Activated naive CD8-positive, alpha-beta T cell treated with anti-CD3 and anti-CD28 coated beads, Interleukin-2, amount 10 ng/mL, durations not matched to agents 7 days and 5 days (primary cell): Measurements from ENCODE around the gene BMPER. TPM values are rescaled to one million over a fixed set of nuclear protein-coding genes. Genes with fewer than 3 reads are reported as not detected.
A peak's percentile ranks its signal among the peaks of the same experiment; 100 is the strongest.

Source experiments
- ATAC-seq: fragments of 150-1000 bp; cut with Tn5 transposase; one replicate; pipeline ENCODE4 v1.10.0; 2021; ENCODE audit warnings: low read depth, moderate library complexity
- POLR2A ChIA-PET: fragments of 350-600 bp; sonication (Branson Sonifier 250); formaldehyde crosslinking; loops from one replicate; lab custom pipeline; 2021; ENCODE audit warnings: antibody characterized with exemption; lab: Charles Lee
- DNase-seq: peaks from one replicate; pipeline ENCODE4 v3.0.0; 2021
- H3K27ac Mint-ChIP-seq: one replicate; pipeline ENCODE4 v1.8.0; 2022; ENCODE audit warnings: mild to moderate bottlenecking, mixed read lengths
- H3K27me3 Mint-ChIP-seq: one replicate; pipeline ENCODE4 v1.8.0; 2022; ENCODE audit warnings: mild to moderate bottlenecking, moderate library complexity, mixed read lengths
- H3K36me3 Mint-ChIP-seq: one replicate; pipeline ENCODE4 v1.8.0; 2021; ENCODE audit warnings: mild to moderate bottlenecking, mixed read lengths
- H3K4me1 Mint-ChIP-seq: one replicate; pipeline ENCODE4 v1.8.0; 2021; ENCODE audit warnings: mixed read lengths
- H3K4me3 Mint-ChIP-seq: one replicate; pipeline ENCODE4 v1.8.0; 2022; ENCODE audit warnings: mild to moderate bottlenecking, moderate library complexity, mixed read lengths
- H3K9me3 Mint-ChIP-seq: one replicate; pipeline ENCODE4 v1.8.0; 2021; ENCODE audit warnings: mixed read lengths
- total RNA-seq, 2 experiments: library from RNA; stranded (reverse); gene quantifications; one replicate each; pipeline ENCODE4 v1.2.3, GENCODE V29; 2021

BMPER gene
- total RNA-seq, 2 experiments from 2014 or later = not detected

DNA sequence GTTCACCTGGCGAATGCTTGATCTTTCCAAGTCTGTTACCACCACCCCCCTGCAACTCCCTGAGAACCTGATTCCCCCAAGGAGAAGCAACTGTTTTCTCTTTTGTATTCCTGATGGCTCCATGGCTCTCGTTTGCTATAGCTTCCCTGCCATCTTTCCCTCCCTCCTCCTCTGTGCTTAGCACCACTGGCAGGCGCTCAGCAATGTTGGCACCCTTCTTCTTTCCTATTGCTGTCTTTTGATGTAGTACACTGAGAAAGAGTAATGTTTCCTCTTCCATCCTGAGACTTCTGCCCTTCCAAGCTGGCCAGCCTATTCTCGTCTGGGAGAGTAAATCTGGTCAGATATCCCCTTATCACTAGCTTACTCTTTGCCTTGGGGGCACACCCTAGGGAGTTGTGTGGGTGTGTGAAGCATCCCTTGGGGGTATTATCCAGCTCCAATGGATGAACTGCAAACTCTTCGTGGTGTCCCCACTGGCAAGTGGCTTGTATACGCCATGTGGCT, 74.0 kb downstream of the BMPER start:
- DNase-seq = no peak

DNA sequence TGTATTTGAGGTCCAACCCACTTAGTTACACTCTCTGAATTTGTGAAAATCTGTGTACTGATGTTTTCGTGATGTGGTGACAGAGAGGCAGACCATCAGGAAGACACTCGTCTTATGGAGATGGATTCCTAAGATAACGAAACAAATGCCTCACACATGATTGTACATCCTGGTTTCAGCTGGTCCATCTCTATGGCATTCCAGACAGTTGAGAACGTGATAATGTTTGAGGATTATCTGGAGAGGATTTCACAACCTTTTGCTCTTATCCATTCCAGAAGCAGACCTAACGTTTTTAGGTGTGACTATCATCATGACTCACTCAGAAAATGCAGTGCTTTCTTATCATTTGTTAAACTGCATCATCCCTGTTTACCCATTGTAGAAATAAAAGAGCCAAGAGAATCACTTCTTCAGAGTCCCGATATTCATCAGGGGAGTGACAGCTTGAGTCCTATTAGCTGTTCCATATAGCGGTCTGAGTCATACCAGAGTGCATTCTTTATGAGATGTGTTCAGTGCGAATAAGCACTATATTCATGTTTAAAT, 74.5 kb downstream of the BMPER start:
- Mint-ChIP-seq H3K27ac (no peak overlapping the region), H3K27me3 (no peaks in the 10 kb centered on the region), H3K36me3 (no peaks in the 10 kb centered on the region), H3K9me3 (no peaks in the 10 kb centered on the region), H3K4me1 (no peaks in the 10 kb centered on the region), H3K4me3 (no peak overlapping the region)
- DNase-seq (no peak), ATAC-seq (no peak)
- POLR2A ChIA-PET = no interaction called here

More for the DNA sequence above, 74.0 kb downstream of the BMPER start:
- ATAC-seq = no peak
- no peaks in the 10 kb centered on the region for H3K27me3 Mint-ChIP-seq
- H3K9me3 Mint-ChIP-seq = no peaks in the 10 kb centered on the region
- H3K4me3 Mint-ChIP-seq = no peak overlapping the region
- H3K36me3 Mint-ChIP-seq = no peaks in the 10 kb centered on the region
- H3K27ac Mint-ChIP-seq = no peak overlapping the region
- H3K4me1 Mint-ChIP-seq = no peaks in the 10 kb centered on the region
- POLR2A ChIA-PET = no interaction called here

DNA sequence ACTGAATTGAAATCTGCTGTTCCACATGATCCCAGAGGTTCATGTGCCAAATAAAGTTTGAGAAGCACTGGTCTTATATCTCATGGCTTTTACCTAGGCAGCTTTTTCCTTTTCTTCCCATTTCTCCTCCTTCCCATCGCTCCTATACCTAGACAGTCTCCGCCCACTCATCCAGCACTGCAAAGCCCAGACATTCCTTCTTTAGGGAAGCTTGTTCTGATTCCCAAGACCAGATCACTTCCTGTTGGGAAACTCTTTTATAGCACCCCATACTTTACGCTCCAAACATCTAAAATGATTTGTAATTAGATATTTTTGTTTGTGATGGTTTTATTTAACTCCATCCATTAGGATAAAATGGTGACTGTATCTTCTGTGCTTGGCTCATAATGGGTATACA, 75.9 kb downstream of the BMPER start:
- Mint-ChIP-seq H3K9me3 (no peaks in the 10 kb centered on the region), H3K36me3 (no peaks in the 10 kb centered on the region), H3K27me3 (no peaks in the 10 kb centered on the region), H3K4me3 (no peak overlapping the region), H3K27ac (no peak overlapping the region), H3K4me1 (no peaks in the 10 kb centered on the region)
- POLR2A ChIA-PET = no interaction called here
- DNase-seq (no peak), ATAC-seq (no peak)

DNA sequence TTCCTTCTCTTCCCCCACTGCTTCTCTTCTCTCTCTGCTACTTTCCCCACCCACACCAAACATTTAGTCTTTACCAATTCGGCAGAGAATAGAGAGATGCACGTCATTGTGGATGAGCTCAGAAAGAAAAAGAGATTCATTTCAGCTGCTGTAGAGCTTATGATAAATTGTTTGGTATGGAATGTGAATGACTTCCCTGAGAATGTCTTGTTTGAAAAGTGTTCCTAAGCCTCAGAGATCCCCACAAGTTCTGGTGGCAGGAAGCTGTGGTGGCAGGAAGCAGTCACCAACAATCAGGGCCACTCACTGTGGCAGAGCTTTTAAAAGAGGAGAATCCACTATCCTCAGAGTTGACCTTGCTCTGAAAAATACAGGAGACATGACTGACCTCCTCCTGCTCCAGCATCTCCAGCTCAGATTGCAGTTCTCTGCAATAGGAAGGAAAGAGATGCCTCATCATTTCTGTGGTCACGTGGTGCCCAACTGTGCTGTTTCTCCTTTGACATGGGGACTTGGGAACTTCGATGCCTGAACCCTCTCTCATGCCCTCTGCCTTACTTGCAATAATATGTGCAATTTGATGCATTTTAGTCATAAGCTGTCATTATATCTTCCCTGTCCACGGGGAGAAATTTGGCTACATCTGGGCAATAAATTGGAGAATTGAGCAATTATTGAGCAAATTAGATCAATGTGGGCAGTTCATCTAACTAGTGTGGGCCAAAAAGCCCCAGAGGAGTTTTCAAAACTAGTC, 76.5 kb downstream of the BMPER start:
- no peaks in the 10 kb centered on the region for H3K36me3 Mint-ChIP-seq
- H3K4me3 Mint-ChIP-seq = no peak overlapping the region
- ATAC-seq (no peak), DNase-seq (no peak)
- no peaks in the 10 kb centered on the region for H3K27me3 Mint-ChIP-seq
- H3K27ac Mint-ChIP-seq = no peak overlapping the region
- H3K9me3 Mint-ChIP-seq = no peaks in the 10 kb centered on the region
- POLR2A ChIA-PET = no interaction called here
- H3K4me1 Mint-ChIP-seq = no peaks in the 10 kb centered on the region

DNA sequence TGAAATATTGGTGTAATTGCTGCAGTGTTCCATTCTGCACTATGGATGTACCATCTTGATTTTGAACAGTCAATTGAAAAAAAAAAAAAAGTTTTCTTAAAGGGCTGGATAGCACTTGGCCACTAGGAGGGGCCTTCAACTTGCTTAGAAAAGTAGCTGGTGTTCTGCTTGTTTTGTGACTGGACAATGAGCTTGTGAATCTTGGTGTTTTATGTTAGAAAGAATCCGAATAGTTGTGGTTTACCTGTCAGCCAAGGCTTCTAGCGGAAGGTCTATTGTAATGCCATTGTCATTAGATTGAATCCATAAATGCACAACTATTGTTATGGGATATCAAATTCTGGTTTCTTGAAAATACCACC, 77.1 kb downstream of the BMPER start:
- Mint-ChIP-seq H3K9me3 (no peaks in the 10 kb centered on the region), H3K36me3 (no peaks in the 10 kb centered on the region), H3K4me1 (no peaks in the 10 kb centered on the region), H3K27me3 (no peaks in the 10 kb centered on the region), H3K4me3 (no peak overlapping the region), H3K27ac (no peak overlapping the region)
- no peak for ATAC-seq
- POLR2A ChIA-PET = no interaction called here
- DNase-seq = no peak

DNA sequence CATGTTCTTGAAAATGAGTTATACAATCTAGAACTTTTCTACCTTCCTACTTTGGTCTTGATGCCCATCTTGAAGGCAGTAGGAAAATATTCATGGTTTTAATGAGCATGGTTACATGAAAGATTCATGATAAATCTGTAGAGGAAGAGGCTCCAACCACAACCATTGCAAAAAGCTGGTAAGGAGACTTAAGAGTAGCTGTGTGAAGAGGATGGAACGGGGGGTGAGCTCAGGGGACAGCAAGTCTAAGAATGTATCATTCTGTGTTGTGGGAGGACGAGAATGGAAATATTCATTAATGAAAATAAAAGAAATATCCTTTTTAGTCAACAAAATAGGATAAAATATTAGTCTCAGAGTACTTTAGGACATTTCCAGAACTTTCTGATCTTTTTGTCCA, 81.1 kb downstream of the BMPER start:
- no peak overlapping the region for H3K27ac Mint-ChIP-seq
- DNase-seq (no peak), ATAC-seq (no peak)
- H3K4me3 Mint-ChIP-seq = no peak overlapping the region
- POLR2A ChIA-PET = no interaction called here
- H3K4me1 Mint-ChIP-seq = no peaks in the 10 kb centered on the region
- peaks cover 3% of the 10 kb centered on the region for H3K9me3 Mint-ChIP-seq
- H3K36me3 Mint-ChIP-seq = no peaks in the 10 kb centered on the region
- H3K27me3 Mint-ChIP-seq = no peaks in the 10 kb centered on the region

DNA sequence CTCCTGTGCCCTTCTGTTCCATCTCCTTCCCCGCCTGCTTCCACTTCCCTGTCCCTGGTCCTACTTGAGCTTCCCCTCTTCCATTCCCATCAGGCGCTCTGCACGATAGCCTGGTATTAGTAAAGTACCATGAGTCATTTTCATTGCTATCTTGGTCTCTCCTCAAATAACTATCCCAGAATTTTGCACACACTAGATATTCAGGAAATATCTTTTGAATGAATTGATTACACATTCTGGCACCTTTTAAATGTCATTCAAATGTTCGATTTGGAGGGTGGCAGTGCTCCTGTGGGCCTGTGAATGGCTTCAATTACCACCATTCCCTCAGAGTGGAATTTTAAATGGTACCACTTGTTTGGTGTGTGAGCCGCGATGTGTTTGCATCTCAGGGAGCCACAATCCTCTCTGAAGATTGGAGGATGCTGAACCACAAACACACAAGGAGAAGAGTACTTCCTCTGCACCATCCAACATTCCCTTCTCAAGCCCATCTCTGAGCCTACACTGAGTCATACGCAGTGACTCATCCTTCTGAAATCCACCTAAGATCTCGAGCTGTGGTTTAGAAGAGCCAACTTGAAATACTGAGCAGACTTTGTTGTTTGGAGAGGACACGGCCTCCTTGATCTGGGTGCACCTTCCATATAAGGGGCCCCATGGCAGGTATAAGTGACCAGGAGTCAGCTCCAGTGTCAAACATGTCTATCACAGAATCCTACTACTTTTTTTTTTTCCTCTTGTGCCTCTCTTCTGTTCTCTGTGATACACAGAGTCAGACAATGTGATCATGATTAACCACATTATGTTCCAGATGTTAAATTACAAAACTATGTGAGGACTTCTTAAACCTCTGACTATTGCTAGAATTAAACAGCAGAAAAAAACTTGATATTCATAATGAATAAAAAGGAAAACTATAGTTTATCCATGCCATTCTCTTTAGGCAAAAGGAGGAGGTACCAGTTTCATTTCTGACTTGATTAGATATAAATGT, 81.9 kb downstream of the BMPER start:
- no peak for DNase-seq
- ATAC-seq = no peak
- H3K9me3 Mint-ChIP-seq = peaks cover 3% of the 10 kb centered on the region
- no peaks in the 10 kb centered on the region for H3K36me3 Mint-ChIP-seq
- no peak overlapping the region for H3K4me3 Mint-ChIP-seq
- no peaks in the 10 kb centered on the region for H3K27me3 Mint-ChIP-seq
- no peaks in the 10 kb centered on the region for H3K4me1 Mint-ChIP-seq
- no peak overlapping the region for H3K27ac Mint-ChIP-seq
- POLR2A ChIA-PET = no interaction called here

DNA sequence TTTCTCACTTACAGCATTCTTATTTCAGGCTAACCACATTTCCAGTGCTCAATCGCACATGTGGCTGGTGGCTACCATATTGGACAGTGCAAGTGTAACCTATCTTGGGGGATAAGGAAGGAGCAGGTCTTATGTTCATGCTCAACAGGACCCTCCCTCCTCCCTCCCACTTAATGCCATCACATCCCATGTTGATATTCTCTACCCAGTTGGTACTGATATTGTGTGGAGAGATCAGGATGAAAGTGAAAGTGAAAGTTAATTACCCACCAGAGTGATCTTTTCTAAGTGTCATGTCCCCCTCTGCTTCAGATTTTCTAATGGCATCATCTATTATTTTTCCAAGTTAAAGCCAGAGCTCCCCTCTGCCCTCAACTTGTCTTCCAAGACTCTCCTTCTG, 91.6 kb downstream of the BMPER start:
- Mint-ChIP-seq H3K27ac (no peak overlapping the region), H3K4me1 (peaks cover 4% of the 10 kb centered on the region), H3K27me3 (no peaks in the 10 kb centered on the region), H3K4me3 (peak overlapping the region; percentile 4), H3K9me3 (peaks cover 7% of the 10 kb centered on the region), H3K36me3 (no peaks in the 10 kb centered on the region)
- POLR2A ChIA-PET = no interaction called here
- no peak for DNase-seq
- ATAC-seq = no peak

DNA sequence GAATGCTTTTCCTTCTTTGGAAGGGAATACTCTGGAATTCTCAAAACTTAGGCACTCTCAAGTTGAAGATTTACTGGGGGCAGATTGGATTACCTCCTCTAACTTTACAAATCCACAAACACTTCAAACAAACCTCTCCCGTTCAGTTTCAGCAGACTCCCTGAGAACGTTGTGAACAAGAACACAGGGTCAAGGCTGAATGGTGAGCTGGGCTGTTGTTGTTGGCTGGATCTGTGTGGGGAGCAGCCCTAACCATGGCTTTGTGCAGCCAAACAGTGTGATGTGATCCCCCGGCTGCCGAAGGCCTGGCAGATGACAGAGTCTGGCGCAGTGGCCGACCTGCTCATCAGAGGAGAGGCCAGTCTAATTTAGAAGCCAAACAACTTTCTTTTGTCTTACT, 93.1 kb downstream of the BMPER start:
- POLR2A ChIA-PET = no interaction called here
- ATAC-seq (no peak), DNase-seq (no peak)
- Mint-ChIP-seq H3K4me1 (peaks cover 4% of the 10 kb centered on the region), H3K9me3 (peaks cover 7% of the 10 kb centered on the region), H3K27me3 (no peaks in the 10 kb centered on the region), H3K27ac (no peak overlapping the region), H3K4me3 (no peak overlapping the region), H3K36me3 (no peaks in the 10 kb centered on the region)

DNA sequence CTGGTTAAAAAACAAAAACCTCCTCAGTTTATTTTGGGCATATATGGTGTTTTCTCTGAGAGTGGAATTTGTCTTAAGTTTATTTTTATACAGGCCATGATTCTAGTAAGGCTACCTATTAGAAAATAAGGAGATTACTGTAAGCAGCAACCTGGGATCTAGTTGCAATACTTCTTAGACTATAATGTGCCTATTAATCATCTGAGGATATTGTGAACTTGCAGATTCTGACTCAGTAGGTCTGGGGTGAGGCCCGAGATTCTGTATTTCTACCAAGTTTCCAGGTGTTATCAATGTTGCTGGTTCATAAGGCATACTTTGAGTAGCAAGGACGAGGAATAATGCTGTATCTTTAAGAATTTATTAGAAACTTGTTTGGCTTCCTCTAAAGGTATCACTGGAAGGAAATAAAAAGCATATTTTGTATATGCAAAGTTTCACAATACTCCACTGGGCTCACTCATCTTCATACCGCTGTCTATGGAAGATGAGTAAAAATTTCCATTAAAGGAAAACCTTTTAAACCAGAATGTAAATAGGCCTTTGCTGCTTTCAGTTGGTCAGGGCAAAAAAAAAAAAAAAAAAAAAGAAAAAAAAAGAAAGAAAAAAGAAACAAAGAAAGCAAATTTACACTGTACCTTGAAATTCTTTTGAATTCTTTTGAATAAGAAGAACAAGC, 105.8 kb downstream of the BMPER start:
- DNase-seq (no peak), ATAC-seq (no peak)
- Mint-ChIP-seq H3K27me3 (peaks cover 2% of the 10 kb centered on the region), H3K4me3 (no peak overlapping the region), H3K4me1 (no peaks in the 10 kb centered on the region), H3K9me3 (no peaks in the 10 kb centered on the region), H3K36me3 (no peaks in the 10 kb centered on the region), H3K27ac (no peak overlapping the region)
- POLR2A ChIA-PET = no interaction called here

DNA sequence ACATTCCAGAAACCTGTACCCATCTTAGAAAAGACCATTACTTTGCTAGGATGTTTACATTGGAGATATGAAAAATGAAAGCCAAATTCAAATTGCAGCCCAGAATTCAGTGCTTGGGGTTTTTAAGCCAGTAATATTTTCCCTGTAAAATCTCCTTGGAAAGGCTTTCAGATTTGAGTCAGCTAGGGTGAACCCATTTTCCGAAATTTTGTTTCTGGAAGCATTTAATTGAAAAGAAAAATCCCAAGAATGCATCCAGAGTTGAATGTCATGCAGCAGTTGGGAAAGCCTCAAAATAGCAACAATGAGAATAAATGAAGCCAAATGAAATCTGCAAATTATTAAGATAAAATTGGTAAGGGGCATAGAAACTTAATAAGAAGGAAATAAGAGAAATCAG, 106.4 kb downstream of the BMPER start:
- Mint-ChIP-seq H3K36me3 (no peaks in the 10 kb centered on the region), H3K4me3 (no peak overlapping the region), H3K4me1 (no peaks in the 10 kb centered on the region), H3K9me3 (no peaks in the 10 kb centered on the region), H3K27ac (no peak overlapping the region), H3K27me3 (peaks cover 2% of the 10 kb centered on the region)
- POLR2A ChIA-PET = no interaction called here
- no peak for DNase-seq
- ATAC-seq = no peak

DNA sequence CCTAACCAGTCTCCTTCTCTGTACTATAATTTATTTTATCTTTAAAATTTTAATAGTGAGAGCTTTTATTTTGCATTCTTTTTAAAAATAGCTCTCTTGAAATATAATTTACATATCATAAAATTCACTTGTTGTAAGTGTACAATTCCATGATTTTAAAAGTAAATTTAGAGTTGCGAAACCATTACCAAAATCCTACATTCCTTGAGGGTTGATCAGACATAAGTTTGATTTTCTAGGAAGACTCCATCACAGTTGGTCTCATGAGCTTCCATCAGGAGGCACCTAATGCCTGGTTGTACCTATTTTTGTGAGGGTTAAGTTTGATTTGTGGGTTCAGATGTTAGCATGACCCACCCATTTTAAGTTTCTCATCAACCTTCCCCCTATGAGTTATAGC, 108.1 kb downstream of the BMPER start:
- no peaks in the 10 kb centered on the region for H3K36me3 Mint-ChIP-seq
- POLR2A ChIA-PET = no interaction called here
- H3K27ac Mint-ChIP-seq = no peak overlapping the region
- no peak for DNase-seq
- no peak overlapping the region for H3K4me3 Mint-ChIP-seq
- ATAC-seq = no peak
- peaks cover 2% of the 10 kb centered on the region for H3K27me3 Mint-ChIP-seq
- H3K9me3 Mint-ChIP-seq = no peaks in the 10 kb centered on the region
- no peaks in the 10 kb centered on the region for H3K4me1 Mint-ChIP-seq

DNA sequence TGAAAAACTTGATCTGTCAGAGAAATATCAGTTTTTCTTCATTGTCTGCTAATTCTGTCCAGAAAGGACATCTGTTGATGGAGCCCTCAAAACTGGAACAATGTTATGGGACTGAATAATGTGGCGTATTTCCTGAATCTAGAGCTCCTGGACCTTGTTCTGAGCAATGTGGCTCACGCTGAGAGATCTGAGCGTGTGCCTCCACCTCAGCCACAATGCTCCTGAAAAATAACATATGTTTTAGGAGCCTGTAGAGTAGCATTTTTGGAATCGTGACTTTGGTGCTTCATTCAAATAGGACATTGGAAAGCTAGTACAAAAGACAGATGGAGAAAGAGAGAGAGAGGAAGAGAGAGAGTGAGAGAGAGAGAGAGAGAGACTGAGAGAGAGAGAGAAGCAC, 110.3 kb downstream of the BMPER start:
- ATAC-seq = no peak
- Mint-ChIP-seq H3K36me3 (no peaks in the 10 kb centered on the region), H3K27ac (no peak overlapping the region), H3K9me3 (no peaks in the 10 kb centered on the region), H3K4me1 (no peaks in the 10 kb centered on the region), H3K4me3 (no peak overlapping the region), H3K27me3 (no peaks in the 10 kb centered on the region)
- DNase-seq = no peak
- POLR2A ChIA-PET = no interaction called here
